HEK293 (cell line): ENCODE results near the gene PEX11G.

Source experiments
- CTCF ChIA-PET: fragments of 350-600 bp; formaldehyde crosslinking; extraction: SDS; loops from one replicate; lab custom pipeline; 2021; ENCODE audit warnings: antibody characterized with exemption; lab: Yijun Ruan, JAX
- POLR2A ChIA-PET: fragments of 300-600 bp; formaldehyde crosslinking; extraction: SDS; loops from one replicate; lab custom pipeline; 2020; ENCODE audit warnings: antibody characterized with exemption, inconsistent platforms; lab: Yijun Ruan, JAX
- H3K27ac ChIP-seq: fragments of 200-500 bp; sonication (Bioruptor generic); 2 replicates; pipeline ENCODE4 v1.5.1; 2014; ENCODE audit warnings: low read depth, low read length, control low read depth, inconsistent platforms; ENCODE audit errors: extremely low read depth
- H3K36me3 ChIP-seq, 2 experiments: fragments of 200-500 bp in 1 of 2; sonication (Bioruptor generic) in 1 of 2; 1 replicate in 1 of 2; 2 replicates in 1 of 2; pipeline ENCODE4 v1.5.1; 2014 to 2017; ENCODE audit warnings: inconsistent platforms in 2 of 2, low read length in 2 of 2; ENCODE audit not compliant: control insufficient read depth in 2 of 2, insufficient read depth in 1 of 2
- H3K4me1 ChIP-seq: fragments of 200-500 bp; sonication (Bioruptor generic); 2 replicates; pipeline ENCODE4 v1.5.1; 2014; ENCODE audit warnings: mild to moderate bottlenecking, low read length, inconsistent platforms; ENCODE audit not compliant: control insufficient read depth, insufficient read depth
- H3K4me3 ChIP-seq: 2 replicates; pipeline ENCODE4 v1.5.1; 2011; ENCODE audit warnings: low read depth, mild to moderate bottlenecking, control low read depth, low read length, moderate library complexity
- H3K9me3 ChIP-seq: fragments of 200-500 bp; sonication (Bioruptor generic); 2 replicates; pipeline ENCODE4 v1.5.1; 2014; ENCODE audit warnings: low read depth, low read length, inconsistent platforms; ENCODE audit not compliant: control insufficient read depth, insufficient read depth
- KLF8 ChIP-seq: fragments of 450-650 bp; formaldehyde crosslinking; IDR thresholded peaks from 2 replicates; pipeline ENCODE4 v1.5.1; 2016; ENCODE audit warnings: missing biosample characterization, missing genetic modification characterization
- PRDM6 ChIP-seq: fragments of 450-650 bp; formaldehyde crosslinking; IDR thresholded peaks from 2 replicates; pipeline ENCODE4 v1.5.1; 2017; ENCODE audit warnings: missing biosample characterization, missing genetic modification characterization
- SCRT2 ChIP-seq: fragments of 450-650 bp; formaldehyde crosslinking; IDR thresholded peaks from 2 replicates; pipeline ENCODE4 v1.5.1; 2016; ENCODE audit warnings: missing biosample characterization, missing genetic modification characterization
- SETDB1 ChIP-seq: IDR thresholded peaks from one replicate; pipeline ENCODE4 v1.6.1; 2017; ENCODE audit warnings: mild to moderate bottlenecking, low read length, moderate library complexity, mixed read lengths; ENCODE audit not compliant: insufficient read length
- ZBTB6 ChIP-seq: fragments of 450-650 bp; formaldehyde crosslinking; IDR thresholded peaks from 2 replicates; pipeline ENCODE4 v1.5.1; 2017; ENCODE audit warnings: missing biosample characterization, missing genetic modification characterization
- ZNF121 ChIP-seq: fragments of 450-650 bp; formaldehyde crosslinking; IDR thresholded peaks from 2 replicates; pipeline ENCODE4 v1.5.1; 2016; ENCODE audit warnings: missing biosample characterization, missing genetic modification characterization
- ZNF248 ChIP-seq: fragments of 450-650 bp; formaldehyde crosslinking; IDR thresholded peaks from 2 replicates; pipeline ENCODE4 v1.5.1; 2017; ENCODE audit warnings: missing biosample characterization, missing genetic modification characterization
- ZNF335 ChIP-seq: fragments of 450-650 bp; formaldehyde crosslinking; conservative IDR thresholded peaks from 2 replicates; pipeline ENCODE4 v1.5.1; 2016; ENCODE audit warnings: missing biosample characterization, missing genetic modification characterization
- ZNF350 ChIP-seq: fragments of 450-650 bp; formaldehyde crosslinking; IDR thresholded peaks from 2 replicates; pipeline ENCODE4 v1.5.0; 2017; ENCODE audit warnings: missing biosample characterization, mild to moderate bottlenecking, missing genetic modification characterization
- ZNF362 ChIP-seq: fragments of 450-650 bp; formaldehyde crosslinking; IDR thresholded peaks from 2 replicates; pipeline ENCODE4 v1.5.1; 2016; ENCODE audit warnings: missing biosample characterization, missing genetic modification characterization
- ZNF423 ChIP-seq: fragments of 450-650 bp; formaldehyde crosslinking; IDR thresholded peaks from 2 replicates; pipeline ENCODE4 v1.5.1; 2016; ENCODE audit warnings: missing biosample characterization, missing genetic modification characterization
- ZNF518A ChIP-seq: fragments of 450-650 bp; formaldehyde crosslinking; conservative IDR thresholded peaks from 2 replicates; pipeline ENCODE4 v1.5.1; 2016; ENCODE audit warnings: low read depth, missing biosample characterization, missing genetic modification characterization
- ZNF529 ChIP-seq: fragments of 450-650 bp; formaldehyde crosslinking; IDR thresholded peaks from 2 replicates; pipeline ENCODE4 v1.5.1; 2017; ENCODE audit warnings: missing genetic modification characterization, missing biosample characterization; ENCODE audit not compliant: insufficient replicate concordance
- ZNF548 ChIP-seq: fragments of 450-650 bp; formaldehyde crosslinking; IDR thresholded peaks from 2 replicates; pipeline ENCODE4 v1.5.1; 2016; ENCODE audit warnings: missing biosample characterization, missing genetic modification characterization
- ZNF571 ChIP-seq: fragments of 450-650 bp; formaldehyde crosslinking; IDR thresholded peaks from 2 replicates; pipeline ENCODE4 v1.5.0; 2017; ENCODE audit warnings: missing biosample characterization, missing genetic modification characterization
- ZNF610 ChIP-seq: fragments of 450-650 bp; formaldehyde crosslinking; IDR thresholded peaks from 2 replicates; pipeline ENCODE4 v1.5.1; 2016; ENCODE audit warnings: missing biosample characterization, missing genetic modification characterization, borderline replicate concordance
- ZNF629 ChIP-seq: fragments of 450-650 bp; formaldehyde crosslinking; IDR thresholded peaks from 2 replicates; pipeline ENCODE4 v1.5.1; 2017; ENCODE audit warnings: missing biosample characterization, missing genetic modification characterization
- ZNF692 ChIP-seq: fragments of 450-650 bp; formaldehyde crosslinking; IDR thresholded peaks from 2 replicates; pipeline ENCODE4 v1.5.1; 2016; ENCODE audit warnings: missing biosample characterization, missing genetic modification characterization
- TF ChIP-seq, protein P1 (sequence below): fragments of 450-650 bp; formaldehyde crosslinking; IDR thresholded peaks from 2 replicates; pipeline ENCODE4 v1.5.1; 2016; ENCODE audit warnings: missing biosample characterization, missing genetic modification characterization, low read depth

The PEX11G gene

GRCh38 chr19:7459773-7460172, 29.1 kb downstream of the PEX11G start (continued):
- TF ChIP-seq PRDM6 (tag by site-specific recombination) (no peak), ZNF548 (tag by site-specific recombination) (no peak), ZNF121 (tag by site-specific recombination) (no peak), ZNF350 (tag by site-specific recombination) (no peak), ZNF248 (no peak), ZNF518A (tag by site-specific recombination) (no peak), ZNF529 (tag by site-specific recombination) (no peak), ZNF571 (tag by site-specific recombination) (no peak)

DNA sequence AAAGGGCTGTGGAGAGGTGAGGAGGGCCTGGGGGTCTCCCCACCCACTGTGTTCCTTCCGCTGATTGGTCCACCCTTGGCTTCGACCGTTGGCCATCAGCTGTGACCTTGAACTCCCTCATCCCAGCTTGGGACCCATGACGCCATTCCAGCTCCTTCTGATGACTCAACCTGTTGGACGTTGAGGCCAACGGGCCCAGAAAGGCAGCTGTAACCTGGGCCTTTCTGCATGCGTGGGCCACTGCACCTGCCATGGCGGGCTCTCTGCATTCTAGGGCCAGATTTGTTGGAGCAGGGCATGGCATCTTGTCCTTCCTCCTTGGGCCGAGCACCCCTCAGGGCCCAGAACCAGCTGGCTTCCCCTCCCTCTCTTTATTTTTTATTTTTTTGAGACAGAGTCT, 30.2 kb downstream of the PEX11G start:
- H3K27ac ChIP-seq, result no peak overlapping the region
- H3K9me3 ChIP-seq, result no peaks in the 10 kb centered on the region
- H3K4me1 ChIP-seq, result no peaks in the 10 kb centered on the region
- POLR2A ChIA-PET, result no interaction called here
- peak; percentile 60; the same call in 1 of the 2 replicates for TF ChIP-seq SCRT2
- TF ChIP-seq ZNF423, result no peak
- CTCF ChIA-PET, result interaction anchor here (0.6 to 0.8 kb wide), 2 partner anchors 75 to 343 kb away, joined by 5 to 8 read pairs; no protein-coding TSS in a partner anchor
- H3K4me3 ChIP-seq, result no peak overlapping the region
- peaks cover 0 to 70% of the 10 kb centered on the region in 2 experiments; a peak in 2 of 3 replicates for H3K36me3 ChIP-seq

GRCh38 chr19:7456964-7457541, 31.8 kb downstream of the PEX11G start:
- CTCF ChIA-PET, result no interaction called here
- Histone ChIP-seq H3K27ac (no peak overlapping the region), H3K4me3 (no peak overlapping the region), H3K9me3 (no peaks in the 10 kb centered on the region), H3K36me3 (peaks cover 0 to 65% of the 10 kb centered on the region in 2 experiments; a peak in 2 of 3 replicates), H3K4me1 (no peaks in the 10 kb centered on the region)
- POLR2A ChIA-PET, result no interaction called here
- TF ChIP-seq ZNF362, result 0 out of 2 replicates have a peak, but pooled peaks have one; percentile 55
- 0 out of 2 replicates have a peak, but pooled peaks have one; percentile 26 for TF ChIP-seq ZNF692 (tag by site-specific recombination)
- TF ChIP-seq ZNF610 (tag by site-specific recombination), result no peak
- 0 out of 2 replicates have a peak, but pooled peaks have one; percentile 23 for TF ChIP-seq KLF8 (tag by site-specific recombination)
- no peak for TF ChIP-seq ZBTB6
- no peak for TF ChIP-seq SETDB1
- peak; percentile 95 for TF ChIP-seq ZNF548 (tag by site-specific recombination)
- peak; percentile 59 for TF ChIP-seq ZNF629 (tag by site-specific recombination)
- TF ChIP-seq ZNF335 (tag by site-specific recombination), result 0 out of 2 replicates have a peak, but pooled peaks have one; percentile 43
- TF ChIP-seq, protein P1, sequence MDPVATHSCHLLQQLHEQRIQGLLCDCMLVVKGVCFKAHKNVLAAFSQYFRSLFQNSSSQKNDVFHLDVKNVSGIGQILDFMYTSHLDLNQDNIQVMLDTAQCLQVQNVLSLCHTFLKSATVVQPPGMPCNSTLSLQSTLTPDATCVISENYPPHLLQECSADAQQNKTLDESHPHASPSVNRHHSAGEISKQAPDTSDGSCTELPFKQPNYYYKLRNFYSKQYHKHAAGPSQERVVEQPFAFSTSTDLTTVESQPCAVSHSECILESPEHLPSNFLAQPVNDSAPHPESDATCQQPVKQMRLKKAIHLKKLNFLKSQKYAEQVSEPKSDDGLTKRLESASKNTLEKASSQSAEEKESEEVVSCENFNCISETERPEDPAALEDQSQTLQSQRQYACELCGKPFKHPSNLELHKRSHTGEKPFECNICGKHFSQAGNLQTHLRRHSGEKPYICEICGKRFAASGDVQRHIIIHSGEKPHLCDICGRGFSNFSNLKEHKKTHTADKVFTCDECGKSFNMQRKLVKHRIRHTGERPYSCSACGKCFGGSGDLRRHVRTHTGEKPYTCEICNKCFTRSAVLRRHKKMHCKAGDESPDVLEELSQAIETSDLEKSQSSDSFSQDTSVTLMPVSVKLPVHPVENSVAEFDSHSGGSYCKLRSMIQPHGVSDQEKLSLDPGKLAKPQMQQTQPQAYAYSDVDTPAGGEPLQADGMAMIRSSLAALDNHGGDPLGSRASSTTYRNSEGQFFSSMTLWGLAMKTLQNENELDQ (tag by site-specific recombination), result no peak
